Activated T-cell treated with anti-CD3 and anti-CD28 coated beads, Interleukin-2, amount 50 U/mL, for 48 hours (primary cell): ENCODE data around the gene DIMT1.

Experiments
- DNase-seq, 2 experiments: peaks; one replicate each; pipeline ENCODE4 v3.0.0-alpha.2; 2020

DIMT1 gene

DNA sequence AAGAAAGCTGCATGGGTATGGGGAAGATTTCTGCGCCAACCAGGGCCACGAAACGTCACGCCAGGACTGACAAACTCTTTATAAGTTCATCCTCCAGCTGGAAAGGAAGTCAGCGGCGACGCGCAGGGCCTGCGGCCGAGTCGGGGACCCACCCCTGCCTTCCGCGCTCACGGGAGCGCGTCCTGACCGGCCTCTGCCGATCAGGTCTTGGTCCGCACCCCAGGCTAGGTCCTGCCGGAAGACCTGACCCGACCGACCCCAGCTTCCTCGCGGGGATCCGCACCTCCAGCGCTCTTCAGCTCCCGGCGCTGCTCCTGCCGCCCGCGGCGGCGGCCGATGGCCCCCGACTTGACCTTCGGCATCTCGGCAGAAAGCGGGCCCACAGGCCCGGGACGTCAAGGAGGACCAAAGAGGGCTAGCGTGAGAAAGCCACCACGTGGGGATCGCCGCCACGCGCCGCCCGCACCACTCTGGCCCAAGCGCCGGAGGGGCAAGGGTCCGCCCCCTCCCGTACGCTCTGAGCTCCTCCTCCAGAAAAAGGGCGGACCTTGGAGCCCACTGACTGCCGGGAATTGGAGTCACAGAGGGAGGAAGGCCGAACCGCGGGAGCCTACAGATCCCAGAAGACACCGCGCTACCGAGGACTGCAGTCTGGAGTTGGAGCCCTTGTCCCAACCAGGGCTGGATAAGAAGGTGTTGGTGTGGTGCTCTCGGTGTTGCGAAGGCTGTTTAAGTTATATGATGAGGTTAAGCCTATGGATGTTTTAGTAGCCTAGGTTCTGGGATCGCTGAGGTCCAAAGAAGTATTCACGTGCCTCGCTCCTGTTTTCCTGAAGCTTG, at the start of gene DIMT1:
TSS of gene DIMT1 (minus strand) at position 495 of the 840 bp plus-strand sequence. CDS start at position 362, 133 bp downstream.
- DNase-seq: peak; percentile 94 to 95

- DNase-seq: no peak
Measured at GRCh38 chr5:62450259-62450658, 46.6 kb upstream of the DIMT1 start.

GRCh38 chr5:62448528-62448927, 44.8 kb upstream of the DIMT1 start:
- DNase-seq: no peak

GRCh38 chr5:62432621-62433064, 28.9 kb upstream of the DIMT1 start:
- no peak for DNase-seq

- DNase-seq: no peak
Measured at GRCh38 chr5:62431735-62432620, 28.3 kb upstream of the DIMT1 start.

DNA sequence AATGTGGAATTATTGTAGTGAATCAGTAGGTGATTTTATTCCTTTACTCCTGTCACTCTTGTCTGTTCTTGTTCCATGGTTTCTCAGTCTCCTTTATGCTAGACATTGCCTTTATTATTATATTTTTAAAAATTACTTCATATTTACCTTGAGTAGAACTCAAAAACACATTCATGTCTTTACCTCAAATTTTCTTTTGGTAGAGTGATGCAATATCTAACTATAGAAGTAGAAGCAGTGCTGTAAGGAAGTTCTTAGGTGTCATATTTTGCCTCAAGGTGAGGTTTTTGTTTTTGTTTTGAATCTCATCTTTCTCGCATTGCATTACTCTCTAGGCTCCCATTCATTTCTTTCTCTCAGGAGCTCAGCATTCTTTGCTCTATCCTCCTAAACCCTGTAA, 21.1 kb upstream of the DIMT1 start:
- no peak for DNase-seq

DNA sequence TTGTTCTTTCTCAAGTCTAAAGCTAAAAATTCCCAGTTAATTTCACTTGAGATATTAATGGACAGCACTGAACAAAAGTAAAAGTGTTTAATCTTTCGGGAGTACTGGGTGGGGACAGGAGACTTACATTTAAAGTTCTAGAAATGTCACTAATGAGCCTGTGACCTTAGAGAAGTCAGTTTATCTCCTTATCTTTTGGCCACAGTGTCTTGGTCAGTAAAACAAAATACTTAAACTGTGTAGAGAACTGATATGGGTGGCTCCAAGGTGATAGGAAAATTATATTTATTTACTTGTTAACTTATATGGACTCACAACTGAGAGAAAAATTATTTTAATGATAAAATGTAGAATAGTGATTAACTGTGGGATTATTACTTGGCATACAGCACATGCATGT, 17.7 kb upstream of the DIMT1 start:
- no peak for DNase-seq

- no peak for DNase-seq
Measured at GRCh38 chr5:62419609-62420008, 15.9 kb upstream of the DIMT1 start.

DNA sequence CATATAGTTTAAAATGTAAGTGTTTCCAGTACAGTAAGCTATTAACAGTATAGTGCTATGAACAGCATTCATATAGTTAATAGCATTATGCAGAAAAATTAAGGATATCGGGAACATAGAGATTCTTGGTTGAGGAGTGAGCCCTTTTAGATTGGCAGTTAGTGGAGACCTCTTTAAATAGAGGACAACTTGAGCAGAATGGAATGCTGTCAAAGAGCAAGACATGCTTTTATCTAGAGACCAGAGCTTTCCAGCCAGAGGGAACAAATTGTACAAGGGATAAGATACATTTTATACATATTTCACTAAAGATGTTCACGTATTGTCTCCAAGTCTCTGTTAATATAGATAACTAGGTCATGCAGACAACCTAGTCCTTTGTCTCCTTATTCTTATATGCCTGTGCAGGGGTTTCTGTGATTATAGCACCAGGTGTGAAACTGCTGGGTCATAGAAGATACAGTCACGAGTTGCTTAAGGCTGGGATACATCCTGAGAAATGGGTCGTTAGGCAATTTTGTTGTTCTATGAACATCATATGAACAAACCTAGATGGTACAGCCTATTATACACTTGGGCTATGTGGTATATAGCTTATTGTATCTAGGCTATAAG, 14.9 kb upstream of the DIMT1 start:
- DNase-seq: no peak

DNA sequence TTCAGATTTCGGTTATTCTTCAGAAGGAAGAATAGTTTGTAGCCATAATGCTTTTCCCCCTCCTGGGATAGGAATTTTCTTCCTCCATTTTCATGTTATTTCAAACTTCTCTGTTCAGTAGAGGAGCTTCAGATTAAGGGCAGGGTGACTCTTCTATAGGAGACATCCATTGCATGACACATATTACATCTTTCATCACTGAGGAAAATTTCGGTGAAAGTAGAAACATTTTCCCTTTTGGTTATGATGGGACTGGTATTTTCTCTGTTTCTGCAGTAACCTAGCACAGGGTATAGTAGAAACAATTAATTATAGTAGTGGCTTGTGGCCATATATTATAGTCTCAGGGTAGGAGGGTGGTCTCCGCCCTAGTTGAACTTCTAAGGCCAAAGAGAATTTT, 10.0 kb upstream of the DIMT1 start:
- no peak for DNase-seq

- DNase-seq: peak; percentile 99
Measured at GRCh38 chr5:62412549-62413329, 9.0 kb upstream of the DIMT1 start, which contains the start of gene IPO11. TSS of gene IPO11 (plus strand) at chr5:62412763. CDS start at chr5:62437280, 24,517 bp downstream.

- DNase-seq: peak; percentile 37 to 44
Measured at GRCh38 chr5:62395210-62395950, 8.3 kb downstream of the DIMT1 start.

GRCh38 chr5:62386824-62387223, 16.9 kb downstream of the DIMT1 start:
- DNase-seq: no peak

- DNase-seq: no peak
Measured at GRCh38 chr5:62385816-62386400, 17.8 kb downstream of the DIMT1 start.

- DNase-seq: no peak
Measured at GRCh38 chr5:62385131-62385530, 18.6 kb downstream of the DIMT1 start.

DNA sequence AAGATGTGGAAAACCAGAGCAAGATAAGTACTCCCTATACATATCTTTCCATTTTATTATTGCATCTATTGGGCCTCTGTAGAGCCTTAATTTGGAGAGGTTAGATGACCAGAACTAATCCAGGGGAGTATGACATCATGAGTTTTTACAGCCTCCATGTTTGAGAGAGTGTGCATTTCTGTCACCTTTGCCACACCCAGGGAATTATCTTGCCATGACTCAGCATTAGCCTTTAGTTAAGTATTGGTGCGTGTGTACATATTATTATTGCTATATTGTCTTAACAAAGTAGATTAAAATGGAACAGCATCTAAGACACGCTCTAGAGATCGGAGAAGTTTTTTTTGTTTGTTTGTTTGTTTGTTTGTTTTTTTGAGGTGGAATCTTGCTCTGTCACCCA, 27.6 kb downstream of the DIMT1 start:
- no peak for DNase-seq

DNA sequence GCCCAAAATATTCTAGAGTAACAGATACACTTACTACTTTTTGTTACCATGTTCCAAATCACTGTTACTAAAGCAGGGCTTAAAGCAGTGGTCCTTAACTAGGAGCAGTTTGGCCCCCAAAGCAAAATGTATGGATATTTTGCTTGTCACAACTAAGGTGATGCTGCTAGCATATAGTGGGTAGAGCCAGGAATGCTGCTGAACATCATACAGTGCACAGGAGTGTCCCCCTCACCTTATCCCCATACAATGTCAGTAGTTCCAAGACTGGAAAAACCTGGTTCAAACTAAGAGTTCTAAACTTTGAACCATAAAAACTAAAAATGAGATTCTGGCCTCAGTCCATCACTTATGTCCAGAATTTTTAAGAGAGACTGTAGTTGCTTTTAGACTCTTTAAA, 28.1 kb downstream of the DIMT1 start:
- DNase-seq: no peak

DNA sequence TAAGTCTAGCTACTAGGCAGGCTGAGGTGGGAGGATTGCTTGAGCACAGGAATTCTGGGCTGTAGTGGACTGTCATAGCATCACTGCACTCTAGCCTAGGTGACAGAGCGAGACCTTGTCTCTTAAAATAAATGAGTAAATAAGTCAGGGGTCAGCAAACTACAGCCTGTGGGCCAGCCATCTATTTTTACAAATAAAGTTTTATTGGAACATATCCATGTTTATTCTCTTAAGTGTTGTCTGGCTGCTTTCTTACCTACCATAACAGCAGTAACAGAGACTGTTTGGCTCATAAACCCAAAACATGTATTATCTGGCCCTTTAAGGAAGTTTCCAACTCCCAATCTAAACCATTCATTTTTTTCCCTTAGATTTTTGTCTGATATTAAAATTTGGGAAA, 29.6 kb downstream of the DIMT1 start:
- no peak for DNase-seq

- DNase-seq: no peak
Measured at GRCh38 chr5:62373382-62373781, 30.3 kb downstream of the DIMT1 start.

GRCh38 chr5:62372600-62372999, 31.1 kb downstream of the DIMT1 start:
- no peak for DNase-seq

GRCh38 chr5:62371409-62371808, 32.3 kb downstream of the DIMT1 start:
- no peak for DNase-seq
